ENCODE measurements around the gene TTC12.

GRCh38 chr11:113345978-113346377, 31.6 kb downstream of the TTC12 start:
- no peak for TF ChIP-seq POLR2A (IDR thresholded peaks at IDR 0.05; ENCODE audit: low read length)
- no peak for TF ChIP-seq GATA1 (IDR thresholded peaks at IDR 0.05; ENCODE audit: low read depth, low read length)
